GM18507 (cell line): ENCODE data around the gene NPHP4.

Experiments used
- DNase-seq: peaks from one replicate; pipeline ENCODE4 v3.0.0; 2011; ENCODE audit warnings: low read depth; ENCODE audit not compliant: insufficient read length; ENCODE audit errors: extremely low spot score
- FAIRE-seq: peaks from 2 replicates; lab custom pipeline; 2011; peaks lifted over from hg19 to GRCh38; lab: Jason Lieb, UNC

NPHP4 gene

DNA sequence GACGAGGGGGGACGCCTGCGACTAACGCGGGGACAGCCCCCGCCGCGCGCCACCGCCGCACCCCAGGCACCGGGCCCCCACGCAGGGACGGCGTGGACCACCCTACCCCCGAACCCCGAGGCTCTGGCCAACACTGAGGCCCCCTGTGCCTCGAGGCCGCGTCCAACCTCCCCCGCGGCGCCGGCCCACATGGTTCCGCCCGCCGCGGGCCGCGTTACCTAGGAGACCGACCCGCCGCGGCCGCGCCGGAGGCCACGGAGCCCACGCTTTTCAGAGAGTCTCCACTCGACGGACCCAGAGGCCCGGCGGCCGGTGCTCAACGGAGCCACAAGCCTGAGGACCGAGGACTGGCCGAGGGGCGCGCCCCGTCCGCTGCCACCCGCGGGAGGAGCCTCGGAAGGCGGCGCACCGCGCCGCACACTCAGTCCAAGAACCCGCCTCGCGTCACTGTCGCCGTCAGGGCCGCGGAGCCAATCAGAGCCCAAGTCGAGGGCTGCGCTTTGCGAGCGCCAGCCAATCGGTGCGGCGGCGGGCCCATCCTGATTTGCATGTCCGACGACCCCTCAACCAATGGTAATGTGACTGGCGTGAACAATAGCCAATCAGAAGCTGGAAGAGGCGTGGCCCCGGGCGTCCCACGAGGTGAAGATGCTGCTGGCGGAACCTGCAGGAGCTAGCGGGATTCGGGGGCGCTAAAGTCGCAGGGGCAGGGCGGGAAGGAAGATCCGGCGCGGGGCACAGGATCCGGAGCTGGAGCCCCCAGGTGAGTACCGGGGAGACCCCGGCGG is at the start of gene NPHP4:
TSS of gene NPHP4 (minus strand) at position 400 of the 788 bp plus-strand sequence. CDS start 6,136 bp downstream, outside the sequence.
- DNase-seq: peak; percentile 99
- peak; percentile 100 for FAIRE-seq

DNA sequence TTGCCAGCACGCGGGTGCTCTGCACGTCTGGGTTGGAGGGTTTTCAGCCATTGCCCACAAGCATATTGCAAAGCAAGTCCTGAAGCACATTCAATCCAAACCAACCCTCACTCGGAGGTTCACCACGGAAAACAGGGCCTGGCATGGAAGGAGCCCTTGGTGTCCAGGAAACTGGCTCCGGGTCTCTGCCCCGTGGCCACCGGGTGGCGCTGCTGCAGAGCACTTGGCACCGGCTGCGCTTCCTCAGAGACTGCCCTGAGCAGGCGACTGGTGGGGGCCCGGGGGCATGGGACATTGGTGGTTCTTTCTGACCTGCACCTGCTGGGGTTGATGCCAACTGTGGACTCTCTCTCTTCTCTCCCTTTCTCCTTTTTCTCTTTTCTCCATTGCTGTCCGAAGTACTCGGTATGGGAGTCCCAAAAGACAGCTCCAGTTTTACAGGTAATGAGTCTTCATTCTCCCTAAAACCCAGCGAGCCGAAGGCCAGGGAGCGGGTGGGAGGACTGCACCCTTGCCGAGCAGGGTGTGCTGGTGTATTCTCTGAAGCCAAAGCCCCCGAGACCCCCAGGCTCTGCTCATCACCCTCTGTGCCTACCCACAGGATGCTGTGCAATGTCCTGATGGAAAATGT is 49.3 kb upstream of the NPHP4 start:
- no peak for FAIRE-seq
- no peak for DNase-seq

DNA sequence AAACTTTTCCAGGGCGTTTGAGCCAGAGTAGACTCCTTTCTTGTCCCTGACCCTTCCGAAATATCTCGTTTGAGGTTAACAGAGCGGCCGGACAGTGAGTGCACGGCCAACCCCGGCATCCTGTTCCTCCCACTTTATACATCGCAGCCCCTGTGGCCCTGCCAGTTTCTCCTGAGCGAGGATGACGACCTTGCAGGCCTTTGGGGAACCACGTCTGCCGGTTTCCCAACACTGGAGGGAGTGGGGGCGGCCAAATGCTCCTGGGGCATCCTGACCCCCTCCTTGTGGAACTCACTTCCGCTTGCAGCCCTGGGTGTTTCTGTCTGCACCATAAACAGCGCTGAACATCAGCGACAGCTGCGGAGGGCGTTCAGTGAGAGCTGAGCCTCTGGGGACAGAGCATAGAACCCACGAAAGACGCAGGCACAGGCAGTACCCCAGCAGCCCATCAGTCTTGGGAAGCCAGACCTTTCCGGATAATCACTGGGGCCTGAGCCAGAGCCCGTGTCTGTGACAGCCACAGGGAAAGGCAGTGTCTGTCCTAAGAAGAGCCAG is 48.7 kb upstream of the NPHP4 start:
- FAIRE-seq (no peak), DNase-seq (no peak)

DNA sequence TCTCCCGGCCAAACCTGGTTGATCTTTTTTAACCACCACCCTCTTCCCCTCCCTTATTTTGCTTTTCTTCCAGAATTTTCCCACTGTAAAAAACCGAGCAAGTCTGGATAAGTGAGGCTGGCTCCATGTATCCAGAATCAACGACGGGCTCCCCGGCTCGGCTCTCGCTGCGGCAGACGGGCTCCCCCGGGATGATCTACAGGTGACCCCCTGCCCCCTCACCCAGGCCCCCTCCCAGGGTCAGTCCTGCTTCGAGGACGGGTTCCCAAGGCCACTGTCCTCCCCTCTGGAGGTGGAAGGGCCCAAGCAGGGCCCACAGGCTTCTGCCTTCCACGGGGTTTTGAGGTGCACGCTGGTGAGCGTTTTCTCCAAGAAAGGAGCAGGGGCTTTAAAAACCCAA is 48.2 kb upstream of the NPHP4 start:
- DNase-seq (no peak), FAIRE-seq (no peak)

DNA sequence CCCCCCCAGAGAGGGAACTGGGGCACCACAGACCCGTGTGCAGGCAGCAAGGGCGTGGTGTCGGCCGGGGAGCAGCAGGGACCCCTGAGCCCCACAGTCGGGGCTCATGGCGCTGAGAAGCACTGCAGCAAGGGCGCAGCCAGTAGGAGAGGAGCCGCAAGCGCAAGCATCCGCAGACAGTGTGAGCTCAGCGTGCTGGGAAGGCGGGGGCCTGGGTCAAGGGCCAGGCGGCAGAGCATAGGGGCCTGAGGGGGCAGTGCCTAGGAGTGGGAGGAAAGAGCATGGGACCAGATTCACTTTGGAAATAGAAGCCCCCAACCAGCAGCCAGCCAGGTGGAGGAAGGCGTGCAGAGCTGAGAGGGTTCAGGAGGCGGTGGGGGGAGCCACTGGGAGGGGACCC is 46.8 kb upstream of the NPHP4 start:
- DNase-seq: no peak
- no peak for FAIRE-seq

DNA sequence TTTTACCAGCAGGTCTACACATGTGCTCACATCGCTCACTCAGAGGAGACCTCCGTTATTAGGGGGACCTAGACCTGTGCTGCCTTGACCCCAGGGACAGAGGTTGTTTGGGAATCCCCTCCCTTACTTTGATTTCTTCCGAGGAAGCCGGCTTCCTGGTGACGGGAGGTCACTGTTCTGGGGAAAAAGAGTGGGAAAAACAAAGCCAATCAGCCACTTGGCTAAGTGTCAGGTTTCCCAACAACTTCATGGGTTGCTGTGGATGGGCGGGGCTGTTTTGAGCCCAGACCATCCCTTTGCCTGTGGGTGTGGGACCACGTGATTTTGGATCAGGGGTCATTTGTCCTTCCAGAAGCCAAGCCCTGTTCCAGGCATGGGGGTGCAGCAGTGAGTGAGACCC is 46.4 kb upstream of the NPHP4 start:
- no peak for DNase-seq
- FAIRE-seq: no peak

DNA sequence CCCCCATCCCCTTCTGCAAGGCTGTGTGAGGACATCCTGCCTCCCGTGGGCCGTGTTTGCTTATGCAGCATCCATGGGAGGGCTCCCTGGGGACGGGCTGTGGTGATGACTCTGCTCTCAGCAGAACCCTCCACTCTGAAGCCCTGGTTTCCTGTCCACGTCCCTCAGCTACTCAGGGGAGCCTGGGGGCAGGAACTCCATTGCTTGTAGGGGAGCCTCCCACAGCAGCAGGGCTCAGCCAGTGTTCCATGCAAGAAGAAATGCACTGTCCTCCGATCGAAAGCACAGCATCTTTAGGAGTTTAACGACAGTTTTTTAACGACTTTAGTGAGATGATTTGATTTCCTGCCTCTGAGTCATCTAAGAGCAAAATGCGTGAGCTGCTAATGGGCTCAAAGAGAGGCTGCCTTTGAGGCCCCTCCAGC is 45.1 kb upstream of the NPHP4 start:
- DNase-seq: peak; percentile 51
- peak; percentile 12 for FAIRE-seq

DNA sequence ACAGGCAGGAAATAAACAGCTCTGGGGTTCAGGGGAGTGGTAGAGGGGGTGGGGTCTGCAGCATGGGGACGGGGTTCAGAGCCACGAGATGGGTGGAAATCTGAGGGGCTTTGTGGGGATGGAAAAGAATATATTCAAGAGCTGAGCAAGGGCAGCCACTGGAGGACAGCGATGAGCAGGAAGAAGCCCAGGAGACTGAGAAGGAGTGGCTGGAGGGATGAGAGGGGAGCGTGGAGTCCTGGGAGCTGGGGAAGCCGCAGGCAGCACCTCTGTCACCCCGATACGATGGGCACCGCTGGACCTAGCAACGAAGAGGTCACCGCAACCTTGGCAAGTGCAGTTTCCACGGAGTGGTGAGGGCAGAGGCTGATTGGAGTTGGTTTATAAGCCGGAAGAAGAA is 43.5 kb upstream of the NPHP4 start:
- no peak for FAIRE-seq
- DNase-seq: no peak

DNA sequence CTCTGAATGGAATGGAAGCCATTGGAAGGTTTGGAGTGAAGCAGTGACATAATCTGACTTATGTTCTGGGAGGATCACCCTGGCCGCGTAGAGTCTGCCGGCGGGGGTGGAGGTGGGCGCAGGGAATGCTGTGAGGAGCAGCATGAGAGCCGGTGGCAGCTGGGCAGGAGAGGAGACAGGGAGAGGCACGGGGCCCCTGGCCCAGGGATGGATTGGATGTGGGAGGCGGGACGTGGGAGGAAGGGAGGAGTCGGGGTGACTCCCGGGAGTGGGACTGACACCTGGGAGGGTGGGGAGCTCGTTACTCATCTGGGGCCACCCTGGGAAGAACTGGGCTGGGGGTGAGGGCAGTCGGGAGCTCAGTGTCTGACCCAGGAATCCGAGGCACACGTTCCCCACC is 43.1 kb upstream of the NPHP4 start:
- FAIRE-seq (no peak), DNase-seq (no peak)

DNA sequence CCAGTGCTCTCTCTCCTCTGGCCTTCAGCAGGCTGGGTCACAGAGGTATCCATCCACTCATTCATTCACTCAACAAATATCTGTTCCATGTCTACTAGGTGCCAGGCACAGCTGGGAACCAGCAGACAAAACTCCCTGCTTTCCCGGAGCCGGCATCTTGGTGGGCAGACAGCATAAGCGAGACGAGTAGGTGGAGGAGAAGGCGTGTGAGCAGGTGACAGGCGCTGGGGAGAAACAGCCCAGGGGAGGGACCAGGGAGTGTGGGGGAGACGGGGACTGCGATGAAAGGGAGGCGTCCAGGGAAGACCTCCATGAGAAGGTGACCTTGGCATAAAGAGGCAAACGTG is 42.5 kb upstream of the NPHP4 start:
- FAIRE-seq (no peak), DNase-seq (no peak)

DNA sequence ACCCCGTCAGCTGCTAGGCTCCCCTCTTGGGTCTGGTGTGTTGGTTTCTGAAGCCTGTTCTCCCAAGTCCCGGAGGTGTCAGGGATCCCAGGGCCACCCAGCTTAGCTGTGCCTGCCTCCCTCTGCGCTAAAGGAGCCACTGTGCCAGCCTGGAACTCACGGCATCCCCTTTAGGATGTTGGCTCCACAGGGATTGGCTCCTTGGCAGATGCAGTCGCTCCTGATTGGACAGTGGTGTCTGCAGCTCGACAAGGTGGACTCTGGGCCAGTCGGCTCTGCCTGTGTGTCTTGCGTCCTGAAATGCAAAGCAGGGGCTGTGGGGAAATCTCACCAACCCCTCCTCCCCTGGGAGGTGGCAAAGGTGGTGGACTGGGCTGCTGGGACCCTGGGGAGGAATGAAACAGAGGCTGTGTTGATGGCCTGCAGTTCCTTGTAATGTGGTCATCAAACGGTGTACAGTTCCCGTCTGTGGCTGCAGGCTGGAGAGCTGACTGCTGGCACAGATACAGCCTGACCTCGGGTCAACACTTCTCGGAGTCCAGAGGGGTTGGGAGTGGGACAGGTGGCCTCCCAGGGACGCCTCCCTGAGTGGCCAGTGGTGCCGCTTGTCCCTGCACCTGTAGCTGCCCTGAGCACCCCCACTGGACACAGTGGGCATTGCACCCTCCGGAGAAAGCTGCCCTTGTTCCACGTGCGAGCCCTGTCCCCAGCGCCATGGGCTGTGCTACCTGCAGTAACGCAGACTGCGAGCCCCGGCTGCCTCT is 41.9 kb upstream of the NPHP4 start:
- FAIRE-seq: no peak
- no peak for DNase-seq

DNA sequence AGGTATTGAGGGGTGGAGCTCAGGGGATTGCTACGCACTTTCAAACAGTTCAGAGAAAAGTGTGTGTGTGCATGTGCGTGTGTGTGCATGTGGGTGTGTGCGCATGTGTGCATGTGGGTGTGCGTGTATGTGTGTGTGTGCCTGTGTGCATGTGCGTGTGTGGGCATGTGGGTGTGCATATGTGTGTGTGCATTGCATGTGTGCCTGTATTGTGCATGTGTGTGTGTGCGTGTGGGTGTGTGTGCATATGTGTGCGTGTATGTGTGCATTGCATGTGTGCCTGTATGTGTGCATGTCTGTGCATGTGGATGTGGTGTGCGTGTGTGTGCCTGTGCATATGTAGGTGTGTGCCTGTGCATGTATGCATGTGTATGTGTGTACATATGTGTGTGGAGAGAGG is 40.9 kb upstream of the NPHP4 start:
- FAIRE-seq (no peak), DNase-seq (no peak)

DNA sequence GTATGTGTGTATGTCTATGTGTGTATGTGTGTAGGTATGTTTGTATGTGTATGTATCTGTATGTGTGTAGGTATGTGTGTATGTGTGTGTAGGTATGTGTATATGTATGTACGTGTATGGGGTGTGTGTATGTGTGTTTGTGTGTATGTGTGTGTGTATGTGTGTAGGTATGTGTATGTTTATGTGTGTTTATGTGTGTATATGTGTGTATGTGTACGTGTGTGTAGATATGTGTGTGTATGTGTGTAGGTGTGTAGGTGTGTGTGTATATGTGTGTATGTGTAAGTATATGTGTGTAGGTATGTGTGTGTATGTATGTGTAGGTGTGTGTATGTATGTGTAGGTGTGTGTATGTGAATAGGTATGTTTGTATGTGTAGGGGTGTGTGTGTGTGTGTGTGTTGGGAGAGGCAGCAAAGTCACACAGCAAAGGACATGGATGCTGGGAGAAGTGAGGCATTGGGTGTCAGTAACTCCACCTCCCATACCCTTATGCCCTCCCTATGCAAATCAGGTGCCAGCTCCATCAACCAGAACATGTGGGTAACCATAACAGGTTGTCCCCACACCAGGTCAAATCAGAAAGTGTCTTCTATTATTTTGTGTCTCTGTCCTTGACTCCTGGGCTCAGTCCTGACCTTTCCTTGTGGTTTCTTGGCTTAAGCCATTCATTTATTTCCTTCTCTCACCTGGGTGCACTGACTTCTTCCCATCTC is 38.5 kb upstream of the NPHP4 start:
- FAIRE-seq (peak; percentile 59), DNase-seq (no peak)

DNA sequence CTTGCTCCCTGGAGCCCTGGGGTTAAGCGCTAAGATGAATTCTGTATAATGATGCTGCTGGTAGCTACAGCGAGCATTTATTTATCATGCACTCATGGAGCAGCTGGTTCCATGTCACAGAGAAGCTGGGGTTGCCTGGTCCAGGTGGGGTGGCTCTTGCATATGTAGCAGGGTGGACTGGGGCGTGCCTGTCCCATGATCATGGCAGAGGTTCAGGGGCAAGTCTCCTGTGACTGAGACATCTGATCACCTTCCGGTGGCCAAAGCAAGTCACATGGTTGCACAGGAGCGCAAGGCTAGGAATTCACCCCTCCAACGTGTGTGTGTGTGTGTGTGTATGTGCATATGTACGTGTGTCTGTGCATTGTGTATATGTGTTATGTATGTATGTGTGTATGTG is 37.9 kb upstream of the NPHP4 start:
- FAIRE-seq (no peak), DNase-seq (no peak)

DNA sequence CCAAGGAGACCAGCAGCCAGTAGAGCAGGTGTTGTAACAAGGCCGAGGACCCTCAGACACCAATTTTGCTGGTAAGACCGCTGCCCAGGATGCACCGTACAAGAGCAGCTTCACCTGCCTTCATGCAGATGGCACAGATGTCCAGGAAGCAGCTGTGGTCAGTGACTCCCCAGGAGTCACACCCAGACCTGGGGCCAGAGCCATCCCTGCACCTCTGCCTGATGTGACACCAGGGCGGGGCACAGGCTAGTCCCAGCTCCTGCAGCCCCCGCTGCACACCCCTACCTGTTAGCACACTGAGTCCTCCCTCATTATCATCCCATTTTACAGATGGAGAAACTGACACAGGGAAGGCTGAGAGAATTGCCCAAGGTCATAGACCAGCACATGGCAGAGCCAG is 37.1 kb upstream of the NPHP4 start:
- DNase-seq (no peak), FAIRE-seq (no peak)

DNA sequence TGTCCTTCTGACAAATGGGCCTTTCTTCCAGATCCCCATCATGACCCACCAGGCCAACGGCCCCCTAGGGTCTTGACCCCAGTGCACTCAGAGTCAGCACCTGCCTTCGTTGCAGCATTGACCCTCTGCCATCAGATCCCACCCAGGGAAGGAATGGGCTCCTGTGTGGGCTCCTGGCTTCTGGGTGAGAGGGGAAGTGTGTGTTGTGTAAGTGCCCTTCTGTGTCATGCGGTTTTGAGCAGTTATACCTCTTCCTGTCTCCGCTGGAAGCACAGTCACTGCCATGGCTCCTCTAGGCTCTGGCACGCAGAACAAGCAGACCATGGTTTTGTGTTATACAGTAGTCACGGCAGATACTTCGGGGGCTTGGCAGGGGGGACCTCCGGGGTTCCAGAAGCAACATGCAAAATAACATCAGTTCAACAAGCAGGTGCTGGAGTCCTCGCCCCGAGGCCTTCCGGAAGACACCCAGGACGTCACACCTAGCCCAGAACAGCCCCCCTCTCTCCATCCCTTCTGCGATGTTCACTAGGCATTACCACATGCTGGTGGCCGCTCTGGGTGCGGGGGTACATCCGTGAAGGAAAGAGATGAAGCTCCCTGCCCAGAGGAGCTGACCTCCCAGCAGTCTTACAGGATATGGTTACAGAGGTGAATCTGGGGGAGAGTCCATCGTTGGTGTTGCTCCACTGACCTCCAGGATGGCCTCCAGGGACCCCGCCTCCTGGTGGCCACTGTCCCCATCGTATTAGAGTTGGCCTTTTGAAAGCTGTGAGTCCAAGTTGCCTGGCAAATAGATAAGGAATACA is 36.0 kb upstream of the NPHP4 start:
- DNase-seq (no peak), FAIRE-seq (peak; percentile 90)

DNA sequence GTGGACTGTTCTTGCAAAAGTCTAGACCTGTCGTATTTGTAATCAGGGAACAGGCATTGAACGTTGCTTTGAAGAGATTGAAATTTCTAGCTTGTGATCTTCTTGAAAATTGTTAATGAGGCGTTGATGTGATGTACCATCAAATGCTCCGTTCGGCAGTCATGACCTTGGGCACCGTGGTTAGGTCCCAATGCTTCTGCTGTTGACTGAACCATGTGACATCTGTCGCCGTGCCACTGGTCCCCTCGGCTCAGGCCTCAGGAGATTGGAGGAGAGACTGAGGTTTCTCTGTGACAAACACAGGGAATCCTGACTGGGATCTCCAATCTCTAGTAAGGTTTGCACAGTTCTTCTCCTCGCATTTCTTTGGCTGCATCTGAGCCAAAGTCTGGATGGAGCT is 35.4 kb upstream of the NPHP4 start:
- FAIRE-seq: peak; percentile 77
- DNase-seq: no peak

DNA sequence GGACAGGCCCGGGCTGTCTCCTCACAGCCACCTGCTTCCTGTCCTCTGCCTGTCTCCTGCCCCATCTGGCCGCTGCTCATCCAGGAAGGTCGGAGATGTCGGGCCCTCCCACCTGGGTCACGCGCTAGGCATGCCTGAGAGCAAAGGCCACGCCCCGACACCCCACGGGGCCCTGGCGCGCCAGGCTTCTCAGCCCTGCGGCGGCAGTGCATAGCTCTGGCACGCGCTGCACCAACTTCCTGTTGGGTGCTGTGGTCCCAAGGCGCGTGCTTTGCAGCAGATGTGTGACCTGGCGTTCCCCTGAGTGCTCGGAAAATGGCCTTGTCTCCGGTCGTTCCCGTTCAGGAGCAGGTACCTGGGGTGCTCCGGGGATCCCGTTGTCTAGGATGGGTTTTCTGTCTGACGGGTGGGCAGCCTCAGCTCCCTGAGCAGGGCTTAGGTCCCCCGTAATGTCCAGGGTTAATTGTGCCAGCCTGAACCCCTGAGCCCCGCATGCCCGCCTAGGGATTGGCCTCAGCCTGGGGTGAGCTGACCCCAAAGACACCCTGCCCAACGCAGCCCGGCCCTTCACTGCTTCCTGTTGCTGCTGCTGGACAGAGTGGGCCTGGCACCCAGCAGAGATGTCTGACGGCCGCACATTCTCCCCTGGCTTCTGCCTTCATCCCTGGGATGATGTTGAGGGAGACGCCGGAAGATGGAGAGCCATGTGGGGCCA is 34.0 kb upstream of the NPHP4 start:
- peak; percentile 96 for FAIRE-seq

More for the DNA sequence above, 34.0 kb upstream of the NPHP4 start:
- DNase-seq: peak; percentile 79
